ENCODE measurements around the gene PSMD1.

The PSMD1 gene

GRCh38 chr2:231163414-231164095, 106.9 kb downstream of the PSMD1 start:
- TF ChIP-seq FOXP2 (optimal IDR thresholded peaks at IDR 0.05; ENCODE audit: borderline replicate concordance, extremely low read depth, extremely low read length, insufficient read depth) (no peak), TAF1 (IDR thresholded peaks at IDR 0.05; ENCODE audit: borderline replicate concordance, insufficient read depth, low read length) (no peak), POLR2AphosphoS5 (IDR thresholded peaks at IDR 0.05; ENCODE audit: low read depth, low read length) (no peak), SIN3A (IDR thresholded peaks at IDR 0.05; ENCODE audit: borderline replicate concordance, insufficient read depth, low read length) (no peak), REST (IDR thresholded peaks at IDR 0.05; ENCODE audit: insufficient read depth in 1 of 2, low read depth in 2 of 2, low read length in 2 of 2) (no peak)

GRCh38 chr2:231167745-231168459, 111.2 kb downstream of the PSMD1 start:
- TF ChIP-seq FOXP2 (optimal IDR thresholded peaks at IDR 0.05; ENCODE audit: borderline replicate concordance, extremely low read depth, extremely low read length, insufficient read depth) (no peak), TAF1 (IDR thresholded peaks at IDR 0.05; ENCODE audit: borderline replicate concordance, insufficient read depth, low read length) (no peak), SIN3A (IDR thresholded peaks at IDR 0.05; ENCODE audit: borderline replicate concordance, insufficient read depth, low read length) (no peak), REST (IDR thresholded peaks at IDR 0.05; ENCODE audit: insufficient read depth in 1 of 2, low read depth in 2 of 2, low read length in 2 of 2) (no peak), POLR2AphosphoS5 (IDR thresholded peaks at IDR 0.05; ENCODE audit: low read depth, low read length) (no peak)

- TF ChIP-seq FOXP2 (optimal IDR thresholded peaks at IDR 0.05; ENCODE audit: borderline replicate concordance, extremely low read depth, extremely low read length, insufficient read depth), result no peak
- TF ChIP-seq POLR2AphosphoS5 (IDR thresholded peaks at IDR 0.05; ENCODE audit: low read depth, low read length), result no peak
- no peak for TF ChIP-seq REST (IDR thresholded peaks at IDR 0.05; ENCODE audit: insufficient read depth in 1 of 2, low read depth in 2 of 2, low read length in 2 of 2)
- no peak for TF ChIP-seq SIN3A (IDR thresholded peaks at IDR 0.05; ENCODE audit: borderline replicate concordance, insufficient read depth, low read length)
- no peak for TF ChIP-seq TAF1 (IDR thresholded peaks at IDR 0.05; ENCODE audit: borderline replicate concordance, insufficient read depth, low read length)
Observed at GRCh38 chr2:231168460-231169139, 111.9 kb downstream of the PSMD1 start.

GRCh38 chr2:231169488-231169887, 112.8 kb downstream of the PSMD1 start:
- TF ChIP-seq TAF1 (IDR thresholded peaks at IDR 0.05; ENCODE audit: borderline replicate concordance, insufficient read depth, low read length), result no peak

- TF ChIP-seq TAF1 (IDR thresholded peaks at IDR 0.05; ENCODE audit: borderline replicate concordance, insufficient read depth, low read length), result no peak
- TF ChIP-seq SIN3A (IDR thresholded peaks at IDR 0.05; ENCODE audit: borderline replicate concordance, insufficient read depth, low read length), result no peak
- TF ChIP-seq REST (IDR thresholded peaks at IDR 0.05; ENCODE audit: insufficient read depth in 1 of 2, low read depth in 2 of 2, low read length in 2 of 2), result no peak
- no peak for TF ChIP-seq FOXP2 (optimal IDR thresholded peaks at IDR 0.05; ENCODE audit: borderline replicate concordance, extremely low read depth, extremely low read length, insufficient read depth)
- no peak for TF ChIP-seq POLR2AphosphoS5 (IDR thresholded peaks at IDR 0.05; ENCODE audit: low read depth, low read length)
Observed at GRCh38 chr2:231170055-231170454, 113.4 kb downstream of the PSMD1 start.

Data from PFSK-1 (cell line).